ENCODE data around the gene RPL10A.
"Not testable (repeated sequence)": the region's sequence is repeated elsewhere in the genome, so short reads cannot be mapped to it uniquely, and the experiment has no call there.

The RPL10A gene

GRCh38 chr6:35507221-35507620, 39.0 kb downstream of the RPL10A start:
- H3K27me3 ChIP-seq (ENCODE audit: control insufficient read depth in 2 of 2, insufficient read depth in 2 of 2, low read length in 2 of 2): peaks cover 7 to 15% of the 10 kb centered on the region in 2 donors
- no peaks in the 10 kb centered on the region for H3K9me3 ChIP-seq (ENCODE audit: control insufficient read depth in 2 of 2, low read length in 2 of 2)
- no peaks in the 10 kb centered on the region for H3K36me3 ChIP-seq (ENCODE audit: control insufficient read depth in 2 of 2, insufficient read depth in 2 of 2, low read length in 2 of 2)
- H3K4me3 ChIP-seq (ENCODE audit: low read length in 2 of 2): no peak overlapping the region
- no peak overlapping the region for H3K27ac ChIP-seq (ENCODE audit: low read depth in 2 of 2, low read length in 2 of 2)
- H3K9ac ChIP-seq (ENCODE audit: low read depth in 1 of 2, low read length in 2 of 2): no peak overlapping the region
- H3K4me1 ChIP-seq (ENCODE audit: control insufficient read depth in 2 of 2, insufficient read depth in 2 of 2, low read length in 2 of 2): no peaks in the 10 kb centered on the region

GRCh38 chr6:35508027-35508426, 39.8 kb downstream of the RPL10A start:
- Histone ChIP-seq H3K27ac (ENCODE audit: low read depth in 2 of 2, low read length in 2 of 2) (no peak overlapping the region), H3K9ac (ENCODE audit: low read depth in 1 of 2, low read length in 2 of 2) (no peak overlapping the region), H3K27me3 (ENCODE audit: control insufficient read depth in 2 of 2, insufficient read depth in 2 of 2, low read length in 2 of 2) (peaks cover 7 to 15% of the 10 kb centered on the region in 2 donors), H3K4me1 (ENCODE audit: control insufficient read depth in 2 of 2, insufficient read depth in 2 of 2, low read length in 2 of 2) (no peaks in the 10 kb centered on the region), H3K4me3 (ENCODE audit: low read length in 2 of 2) (no peak overlapping the region), H3K9me3 (ENCODE audit: control insufficient read depth in 2 of 2, low read length in 2 of 2) (no peaks in the 10 kb centered on the region), H3K36me3 (ENCODE audit: control insufficient read depth in 2 of 2, insufficient read depth in 2 of 2, low read length in 2 of 2) (no peaks in the 10 kb centered on the region)

GRCh38 chr6:35508542-35508941, 40.3 kb downstream of the RPL10A start:
- no peak overlapping the region for H3K9ac ChIP-seq (ENCODE audit: low read depth in 1 of 2, low read length in 2 of 2)
- H3K36me3 ChIP-seq (ENCODE audit: control insufficient read depth in 2 of 2, insufficient read depth in 2 of 2, low read length in 2 of 2): no peaks in the 10 kb centered on the region
- H3K4me1 ChIP-seq (ENCODE audit: control insufficient read depth in 2 of 2, insufficient read depth in 2 of 2, low read length in 2 of 2): no peaks in the 10 kb centered on the region
- H3K4me3 ChIP-seq (ENCODE audit: low read length in 2 of 2): no peak overlapping the region
- peaks cover 7 to 15% of the 10 kb centered on the region in 2 donors for H3K27me3 ChIP-seq (ENCODE audit: control insufficient read depth in 2 of 2, insufficient read depth in 2 of 2, low read length in 2 of 2)
- no peak overlapping the region for H3K27ac ChIP-seq (ENCODE audit: low read depth in 2 of 2, low read length in 2 of 2)
- H3K9me3 ChIP-seq (ENCODE audit: control insufficient read depth in 2 of 2, low read length in 2 of 2): no peaks in the 10 kb centered on the region

GRCh38 chr6:35510916-35511561, 42.8 kb downstream of the RPL10A start:
- Histone ChIP-seq H3K36me3 (ENCODE audit: control insufficient read depth in 2 of 2, insufficient read depth in 2 of 2, low read length in 2 of 2) (no peaks in the 10 kb centered on the region), H3K9me3 (ENCODE audit: control insufficient read depth in 2 of 2, low read length in 2 of 2) (no peaks in the 10 kb centered on the region), H3K27ac (ENCODE audit: low read depth in 2 of 2, low read length in 2 of 2) (no peak overlapping the region), H3K4me3 (ENCODE audit: low read length in 2 of 2) (no peak overlapping the region), H3K9ac (ENCODE audit: low read depth in 1 of 2, low read length in 2 of 2) (no peak overlapping the region), H3K27me3 (ENCODE audit: control insufficient read depth in 2 of 2, insufficient read depth in 2 of 2, low read length in 2 of 2) (peaks cover 3 to 13% of the 10 kb centered on the region in 2 donors), H3K4me1 (ENCODE audit: control insufficient read depth in 2 of 2, insufficient read depth in 2 of 2, low read length in 2 of 2) (no peaks in the 10 kb centered on the region)

- no peak overlapping the region for H3K27ac ChIP-seq (ENCODE audit: low read depth in 2 of 2, low read length in 2 of 2)
- peaks cover 3 to 14% of the 10 kb centered on the region in 2 donors for H3K27me3 ChIP-seq (ENCODE audit: control insufficient read depth in 2 of 2, insufficient read depth in 2 of 2, low read length in 2 of 2)
- no peaks in the 10 kb centered on the region for H3K4me1 ChIP-seq (ENCODE audit: control insufficient read depth in 2 of 2, insufficient read depth in 2 of 2, low read length in 2 of 2)
- H3K4me3 ChIP-seq (ENCODE audit: low read length in 2 of 2): no peak overlapping the region
- no peaks in the 10 kb centered on the region for H3K9me3 ChIP-seq (ENCODE audit: control insufficient read depth in 2 of 2, low read length in 2 of 2)
- no peaks in the 10 kb centered on the region for H3K36me3 ChIP-seq (ENCODE audit: control insufficient read depth in 2 of 2, insufficient read depth in 2 of 2, low read length in 2 of 2)
- H3K9ac ChIP-seq (ENCODE audit: low read depth in 1 of 2, low read length in 2 of 2): no peak overlapping the region
Measured at GRCh38 chr6:35511562-35511941, 43.4 kb downstream of the RPL10A start.

- H3K27me3 ChIP-seq (ENCODE audit: control insufficient read depth in 2 of 2, insufficient read depth in 2 of 2, low read length in 2 of 2): peaks cover 3 to 15% of the 10 kb centered on the region in 2 donors
- H3K4me3 ChIP-seq (ENCODE audit: low read length in 2 of 2): no peak overlapping the region
- H3K27ac ChIP-seq (ENCODE audit: low read depth in 2 of 2, low read length in 2 of 2): no peak overlapping the region
- no peaks in the 10 kb centered on the region for H3K9me3 ChIP-seq (ENCODE audit: control insufficient read depth in 2 of 2, low read length in 2 of 2)
- no peaks in the 10 kb centered on the region for H3K4me1 ChIP-seq (ENCODE audit: control insufficient read depth in 2 of 2, insufficient read depth in 2 of 2, low read length in 2 of 2)
- no peak overlapping the region for H3K9ac ChIP-seq (ENCODE audit: low read depth in 1 of 2, low read length in 2 of 2)
- no peaks in the 10 kb centered on the region for H3K36me3 ChIP-seq (ENCODE audit: control insufficient read depth in 2 of 2, insufficient read depth in 2 of 2, low read length in 2 of 2)
Measured at GRCh38 chr6:35512006-35512405, 43.8 kb downstream of the RPL10A start.

- Histone ChIP-seq H3K36me3 (ENCODE audit: control insufficient read depth in 2 of 2, insufficient read depth in 2 of 2, low read length in 2 of 2) (no peaks in the 10 kb centered on the region), H3K4me1 (ENCODE audit: control insufficient read depth in 2 of 2, insufficient read depth in 2 of 2, low read length in 2 of 2) (no peaks in the 10 kb centered on the region), H3K9me3 (ENCODE audit: control insufficient read depth in 2 of 2, low read length in 2 of 2) (no peaks in the 10 kb centered on the region), H3K4me3 (ENCODE audit: low read length in 2 of 2) (no peak within 1 kb of the TSS), H3K27me3 (ENCODE audit: control insufficient read depth in 2 of 2, insufficient read depth in 2 of 2, low read length in 2 of 2) (peaks cover 0 to 15% of the 10 kb centered on the region in 2 donors), H3K9ac (ENCODE audit: low read depth in 1 of 2, low read length in 2 of 2) (no peak within 1 kb of the TSS), H3K27ac (ENCODE audit: low read depth in 2 of 2, low read length in 2 of 2) (no peak within 1 kb of the TSS)
Measured at GRCh38 chr6:35512740-35513139, 44.5 kb downstream of the RPL10A start, which contains the start of gene TULP1. TSS of gene TULP1 (minus strand) at chr6:35512896. CDS start at chr6:35512858, 38 bp downstream.

GRCh38 chr6:35514587-35514986, 46.4 kb downstream of the RPL10A start:
- no peak overlapping the region for H3K27ac ChIP-seq (ENCODE audit: low read depth in 2 of 2, low read length in 2 of 2)
- no peak overlapping the region for H3K4me3 ChIP-seq (ENCODE audit: low read length in 2 of 2)
- peaks cover 0 to 8% of the 10 kb centered on the region in 2 donors for H3K27me3 ChIP-seq (ENCODE audit: control insufficient read depth in 2 of 2, insufficient read depth in 2 of 2, low read length in 2 of 2)
- no peaks in the 10 kb centered on the region for H3K9me3 ChIP-seq (ENCODE audit: control insufficient read depth in 2 of 2, low read length in 2 of 2)
- H3K4me1 ChIP-seq (ENCODE audit: control insufficient read depth in 2 of 2, insufficient read depth in 2 of 2, low read length in 2 of 2): no peaks in the 10 kb centered on the region
- H3K9ac ChIP-seq (ENCODE audit: low read depth in 1 of 2, low read length in 2 of 2): no peak overlapping the region
- no peaks in the 10 kb centered on the region for H3K36me3 ChIP-seq (ENCODE audit: control insufficient read depth in 2 of 2, insufficient read depth in 2 of 2, low read length in 2 of 2)

- not testable (repeated sequence) for H3K27me3 ChIP-seq (ENCODE audit: control insufficient read depth in 2 of 2, insufficient read depth in 2 of 2, low read length in 2 of 2); H3K36me3 ChIP-seq (ENCODE audit: control insufficient read depth in 2 of 2, insufficient read depth in 2 of 2, low read length in 2 of 2); H3K9me3 ChIP-seq (ENCODE audit: control insufficient read depth in 2 of 2, low read length in 2 of 2); H3K9ac ChIP-seq (ENCODE audit: low read depth in 1 of 2, low read length in 2 of 2); H3K27ac ChIP-seq (ENCODE audit: low read depth in 2 of 2, low read length in 2 of 2); H3K4me1 ChIP-seq (ENCODE audit: control insufficient read depth in 2 of 2, insufficient read depth in 2 of 2, low read length in 2 of 2); H3K4me3 ChIP-seq (ENCODE audit: low read length in 2 of 2)
Measured at GRCh38 chr6:35515939-35516338, 47.7 kb downstream of the RPL10A start.

- H3K27me3 ChIP-seq (ENCODE audit: control insufficient read depth in 2 of 2, insufficient read depth in 2 of 2, low read length in 2 of 2): peaks cover 0 to 2% of the 10 kb centered on the region in 2 donors
- H3K9me3 ChIP-seq (ENCODE audit: control insufficient read depth in 2 of 2, low read length in 2 of 2): no peaks in the 10 kb centered on the region
- no peak overlapping the region for H3K27ac ChIP-seq (ENCODE audit: low read depth in 2 of 2, low read length in 2 of 2)
- H3K4me3 ChIP-seq (ENCODE audit: low read length in 2 of 2): no peak overlapping the region
- H3K9ac ChIP-seq (ENCODE audit: low read depth in 1 of 2, low read length in 2 of 2): no peak overlapping the region
- H3K4me1 ChIP-seq (ENCODE audit: control insufficient read depth in 2 of 2, insufficient read depth in 2 of 2, low read length in 2 of 2): no peaks in the 10 kb centered on the region
- no peaks in the 10 kb centered on the region for H3K36me3 ChIP-seq (ENCODE audit: control insufficient read depth in 2 of 2, insufficient read depth in 2 of 2, low read length in 2 of 2)
Measured at GRCh38 chr6:35516712-35517111, 48.5 kb downstream of the RPL10A start.
